HUES64 (cell line): ENCODE results near the gene TMEM171.

Experiments used
- H3K27ac ChIP-seq: 2 replicates; pipeline ENCODE4 v1.7.0; 2013; ENCODE audit warnings: low read depth, low read length, inconsistent platforms
- H3K27me3 ChIP-seq: 2 replicates; pipeline ENCODE4 v1.6.1; 2013; ENCODE audit warnings: mild to moderate bottlenecking, low read length; ENCODE audit not compliant: insufficient read depth
- H3K36me3 ChIP-seq: 2 replicates; pipeline ENCODE4 v1.6.1; 2013; ENCODE audit warnings: mild to moderate bottlenecking, low read length; ENCODE audit not compliant: insufficient read depth
- H3K4me1 ChIP-seq: 2 replicates; pipeline ENCODE4 v1.6.1; 2013; ENCODE audit warnings: mild to moderate bottlenecking, low read length, moderate library complexity; ENCODE audit not compliant: insufficient read depth
- H3K4me3 ChIP-seq: 2 replicates; pipeline ENCODE4 v1.5.1; 2013; ENCODE audit warnings: mild to moderate bottlenecking, low read length, moderate library complexity
- H3K9ac ChIP-seq: 2 replicates; pipeline ENCODE4 v1.6.1; 2013; ENCODE audit warnings: mild to moderate bottlenecking, low read depth, low read length
- H3K9me3 ChIP-seq: 2 replicates; pipeline ENCODE4 v1.6.1; 2013; ENCODE audit warnings: low read depth, low read length; ENCODE audit not compliant: insufficient read depth
- WGBS: fragments of 150-250, 120-280 bp; methylation state at CpG from one replicate; pipeline ENCODE4 v1.1.7; 2013; ENCODE audit warnings: missing lambda C conversion rate; 5-methylcytosine and 5-hydroxymethylcytosine counted together

Gene TMEM171

DNA sequence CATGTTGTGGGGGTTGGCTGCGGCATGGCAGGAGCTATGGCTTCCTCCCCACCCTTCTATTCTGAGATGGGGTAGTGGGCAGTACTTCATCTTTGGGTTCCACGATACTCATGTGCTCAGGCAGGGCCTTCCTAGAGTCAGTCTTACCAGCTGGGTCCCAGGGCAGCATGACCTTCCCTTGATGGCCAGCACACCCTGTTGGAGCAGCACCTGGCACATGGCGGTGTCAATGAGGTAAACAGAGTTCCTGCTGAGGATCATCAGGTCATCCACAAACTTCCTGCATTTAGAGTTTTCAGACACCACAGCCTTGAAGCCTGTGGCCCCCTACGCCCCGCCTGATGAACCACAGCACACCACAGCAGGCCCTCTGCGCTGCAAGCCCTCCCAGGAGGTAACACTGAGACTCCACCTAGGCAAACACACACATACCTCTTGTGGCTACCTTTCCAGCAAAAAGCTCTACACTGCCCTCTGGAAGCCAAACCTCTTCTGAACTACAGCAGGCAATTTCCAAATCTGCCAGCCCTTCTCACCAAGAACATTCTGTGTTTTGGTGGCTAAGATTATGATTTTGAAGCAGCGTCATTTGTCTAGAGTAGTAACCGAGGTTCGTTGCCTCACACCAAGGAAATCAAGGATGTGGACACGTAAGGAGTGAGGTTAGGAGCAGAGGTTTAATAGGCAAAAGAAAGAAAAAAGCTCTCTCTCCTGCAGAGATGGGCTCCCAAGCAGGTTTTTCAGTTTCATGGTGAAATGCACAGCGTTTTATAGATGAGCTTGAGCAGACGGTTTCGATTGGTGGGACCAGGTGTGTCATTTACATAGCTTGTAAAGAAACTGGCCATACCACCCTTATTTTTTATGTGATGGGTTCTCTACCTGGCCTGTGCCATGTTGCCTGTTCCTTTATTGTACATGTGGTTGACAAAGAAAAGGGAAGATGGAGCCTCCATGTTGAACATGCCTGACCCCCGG, 32.3 kb downstream of the TMEM171 start:
- Histone ChIP-seq H3K9ac (no peak overlapping the region), H3K4me1 (0 out of 2 replicates have a peak, but pooled peaks cover 5% of the 10 kb centered on the region), H3K9me3 (no peaks in the 10 kb centered on the region), H3K27ac (no peak overlapping the region), H3K27me3 (no peaks in the 10 kb centered on the region), H3K36me3 (no peaks in the 10 kb centered on the region), H3K4me3 (no peak overlapping the region)
- 69% methylated on average over 14 of the region's 14 CpGs for WGBS

DNA sequence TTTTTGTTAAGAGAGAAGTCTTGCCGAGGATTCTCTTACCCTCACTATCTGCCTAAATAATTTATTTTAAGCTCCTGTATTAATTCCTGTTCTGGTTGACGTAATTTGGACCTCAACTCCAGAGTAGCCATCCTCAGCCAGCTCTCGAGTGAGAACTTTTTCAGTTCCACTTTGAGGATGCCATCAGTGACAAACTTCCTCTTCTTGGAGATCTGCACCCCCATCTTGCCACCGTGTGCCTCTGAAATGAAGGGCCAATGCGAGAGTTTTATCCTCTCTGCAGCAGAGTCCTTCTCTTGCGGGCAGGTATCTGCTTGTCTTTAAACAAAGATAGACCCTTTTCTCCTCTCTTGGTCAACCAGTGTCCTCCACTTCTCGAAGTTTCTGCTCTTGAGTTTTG, 33.1 kb downstream of the TMEM171 start:
- Histone ChIP-seq H3K36me3 (no peaks in the 10 kb centered on the region), H3K27ac (no peak overlapping the region), H3K4me3 (no peak overlapping the region), H3K9me3 (no peaks in the 10 kb centered on the region), H3K27me3 (no peaks in the 10 kb centered on the region), H3K4me1 (0 out of 2 replicates have a peak, but pooled peaks cover 5% of the 10 kb centered on the region), H3K9ac (no peak overlapping the region)
- 79% methylated on average over 7 of the region's 7 CpGs for WGBS

DNA sequence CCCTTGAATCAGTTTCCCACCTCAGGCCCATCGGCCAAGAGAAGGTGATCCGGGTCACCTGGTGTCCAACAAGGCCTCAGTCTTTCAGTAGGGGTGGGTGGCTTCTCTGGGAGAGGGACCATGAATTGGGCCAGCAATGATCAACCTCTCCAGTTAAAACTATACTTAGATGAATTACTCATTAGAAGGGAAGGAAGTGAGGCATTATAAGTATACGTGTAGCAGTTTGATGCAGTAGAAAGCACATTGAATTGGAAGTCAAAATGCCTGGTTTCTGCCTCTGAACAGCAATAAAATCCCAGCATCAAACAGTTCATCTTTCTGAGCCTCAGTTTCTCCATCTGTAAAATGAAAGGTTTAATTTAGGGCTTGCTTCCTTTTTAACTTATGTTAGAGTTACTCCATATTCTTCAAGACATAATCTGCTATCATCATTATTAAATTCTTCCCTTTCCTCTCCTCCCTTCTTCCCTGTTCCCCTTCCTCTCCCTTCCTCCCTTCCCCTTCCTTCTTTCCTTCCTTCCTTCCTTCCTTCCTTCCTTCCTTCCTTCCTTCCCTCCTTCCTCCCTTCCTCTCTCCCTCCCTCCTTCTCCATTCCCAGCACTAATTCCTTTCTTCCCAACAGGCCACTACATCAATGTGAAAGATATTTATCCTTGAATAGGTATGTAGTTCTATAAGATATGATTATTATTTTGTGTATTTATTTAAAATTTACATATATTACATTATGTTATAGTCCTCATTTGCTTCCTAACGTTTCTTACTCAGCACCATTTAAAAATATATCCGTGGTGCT, 34.0 kb downstream of the TMEM171 start:
- WGBS: 75% methylated on average over 5 of the region's 5 CpGs
- Histone ChIP-seq H3K27me3 (no peaks in the 10 kb centered on the region), H3K4me3 (no peak overlapping the region), H3K4me1 (0 out of 2 replicates have a peak, but pooled peaks cover 5% of the 10 kb centered on the region), H3K27ac (no peak overlapping the region), H3K9me3 (no peaks in the 10 kb centered on the region), H3K36me3 (no peaks in the 10 kb centered on the region), H3K9ac (no peak overlapping the region)

DNA sequence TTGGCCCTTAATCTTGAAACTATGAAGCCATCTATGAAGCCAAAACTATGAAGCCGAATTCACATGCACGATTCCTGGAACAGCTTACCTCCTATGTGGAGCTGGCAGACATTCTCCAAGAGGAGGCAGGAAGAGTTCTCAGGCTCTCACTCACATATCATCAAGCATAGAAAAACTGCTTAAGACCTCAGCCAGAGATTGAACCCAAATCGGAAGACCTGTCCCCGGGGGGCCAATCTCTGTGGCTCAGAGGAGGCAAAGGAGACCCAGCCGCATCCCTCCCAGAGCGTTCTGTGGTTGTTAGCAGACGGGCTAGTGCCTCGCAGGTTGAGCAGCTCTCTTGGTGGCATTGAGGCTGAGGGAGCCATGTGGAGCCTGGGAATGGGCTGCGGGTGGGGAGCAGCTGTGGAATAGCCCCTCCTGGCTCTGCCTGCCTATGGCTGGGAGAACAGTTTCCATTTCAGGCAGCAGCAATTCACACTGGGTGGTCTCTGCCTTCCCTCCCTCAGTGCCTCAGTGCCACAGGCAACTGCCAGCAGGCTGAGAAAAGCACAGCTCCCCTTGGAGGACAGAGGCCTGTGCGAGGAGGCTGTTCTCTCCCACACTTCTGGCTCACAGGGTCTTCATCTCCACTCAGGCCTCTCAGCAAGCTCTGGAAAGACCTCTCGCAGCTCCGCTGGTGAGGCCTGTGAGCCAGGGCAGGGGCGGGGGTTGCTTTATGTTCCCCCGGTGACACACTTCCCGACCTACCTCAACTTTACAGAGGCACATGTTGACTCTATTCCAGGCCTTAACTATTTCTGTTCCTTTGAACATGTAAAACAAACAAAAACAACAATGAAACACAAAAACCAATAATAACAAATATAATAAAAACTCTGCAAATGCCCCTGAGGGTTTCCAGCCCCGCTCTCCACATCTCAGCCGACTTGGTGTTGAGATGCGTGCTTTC, 35.2 kb downstream of the TMEM171 start:
- no peaks in the 10 kb centered on the region for H3K9me3 ChIP-seq
- H3K36me3 ChIP-seq: no peaks in the 10 kb centered on the region
- no peak overlapping the region for H3K4me3 ChIP-seq
- no peak overlapping the region for H3K9ac ChIP-seq
- 0 out of 2 replicates have a peak, but pooled peaks cover 5% of the 10 kb centered on the region for H3K4me1 ChIP-seq
- H3K27ac ChIP-seq: no peak overlapping the region
- no peaks in the 10 kb centered on the region for H3K27me3 ChIP-seq
- WGBS: 81% methylated on average over 18 of the region's 18 CpGs

DNA sequence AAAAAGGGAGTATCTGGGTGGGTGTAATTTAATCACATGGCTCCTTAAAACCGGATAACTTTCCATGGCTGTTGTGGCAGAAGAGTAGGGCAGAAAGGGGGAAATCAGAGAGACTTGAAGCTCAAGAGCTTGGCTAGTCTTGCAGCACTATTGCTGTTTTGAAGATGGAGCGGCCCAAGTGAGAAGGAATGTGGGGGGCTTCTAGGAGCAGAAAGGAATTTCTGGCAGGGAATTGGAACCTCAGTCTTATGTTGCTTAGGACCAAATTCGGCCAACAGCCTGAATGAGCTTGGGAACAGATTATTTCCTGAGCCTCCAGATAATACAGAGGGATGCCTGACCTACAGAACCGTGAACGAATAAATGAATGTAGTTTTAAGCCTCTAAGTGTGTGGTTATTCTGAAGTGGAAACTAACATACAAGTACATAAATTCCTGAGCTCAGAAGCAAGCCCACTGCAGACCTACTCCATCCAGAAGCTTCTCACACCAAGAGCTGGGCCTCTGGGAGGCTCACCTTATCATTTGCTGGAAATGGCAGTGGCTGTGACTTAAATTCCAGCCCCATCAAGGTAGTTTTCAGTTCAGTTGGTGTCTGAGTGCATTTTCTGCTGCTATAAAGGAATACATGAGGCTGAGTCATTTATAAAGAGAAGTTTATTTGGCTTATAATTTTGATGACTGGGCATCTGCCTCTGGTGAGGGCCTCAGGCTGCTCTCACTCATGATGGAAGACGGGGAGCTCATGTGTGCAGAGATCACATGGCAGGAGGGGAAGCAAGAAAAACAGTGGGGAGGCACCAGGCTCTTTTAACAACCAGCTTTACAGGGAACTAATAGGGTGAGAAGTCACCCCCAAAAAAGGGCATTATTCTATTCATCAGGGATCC, 37.3 kb downstream of the TMEM171 start:
- Histone ChIP-seq H3K4me3 (no peak overlapping the region), H3K9me3 (no peaks in the 10 kb centered on the region), H3K9ac (no peak overlapping the region), H3K27me3 (no peaks in the 10 kb centered on the region), H3K4me1 (0 out of 2 replicates have a peak, but pooled peaks cover 5% of the 10 kb centered on the region), H3K27ac (no peak overlapping the region), H3K36me3 (no peaks in the 10 kb centered on the region)
- WGBS: 73% methylated on average over 6 of the region's 6 CpGs

DNA sequence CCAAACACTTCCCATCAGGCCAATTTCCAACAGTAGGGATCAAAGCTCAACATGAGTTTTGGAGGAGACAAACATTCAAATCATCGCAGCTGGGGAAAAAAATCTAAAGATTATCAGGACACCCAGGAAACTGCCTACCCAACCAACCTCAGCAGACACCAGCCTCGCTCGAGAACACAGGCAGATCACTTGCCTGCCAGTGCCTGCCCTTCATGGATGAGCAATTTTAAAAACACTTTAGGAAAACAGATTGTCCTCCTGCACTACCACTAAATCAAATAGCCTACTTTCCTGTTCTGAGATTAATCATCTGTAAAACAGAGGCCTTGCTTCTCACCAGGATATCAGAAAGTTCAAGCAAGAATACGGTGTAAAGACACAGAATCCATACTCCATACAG, 37.9 kb downstream of the TMEM171 start:
- Histone ChIP-seq H3K27ac (no peak overlapping the region), H3K27me3 (no peaks in the 10 kb centered on the region), H3K9ac (no peak overlapping the region), H3K36me3 (no peaks in the 10 kb centered on the region), H3K4me3 (no peak overlapping the region), H3K4me1 (0 out of 2 replicates have a peak, but pooled peaks cover 5% of the 10 kb centered on the region), H3K9me3 (no peaks in the 10 kb centered on the region)
- 96% methylated on average over 4 of the region's 4 CpGs for WGBS

DNA sequence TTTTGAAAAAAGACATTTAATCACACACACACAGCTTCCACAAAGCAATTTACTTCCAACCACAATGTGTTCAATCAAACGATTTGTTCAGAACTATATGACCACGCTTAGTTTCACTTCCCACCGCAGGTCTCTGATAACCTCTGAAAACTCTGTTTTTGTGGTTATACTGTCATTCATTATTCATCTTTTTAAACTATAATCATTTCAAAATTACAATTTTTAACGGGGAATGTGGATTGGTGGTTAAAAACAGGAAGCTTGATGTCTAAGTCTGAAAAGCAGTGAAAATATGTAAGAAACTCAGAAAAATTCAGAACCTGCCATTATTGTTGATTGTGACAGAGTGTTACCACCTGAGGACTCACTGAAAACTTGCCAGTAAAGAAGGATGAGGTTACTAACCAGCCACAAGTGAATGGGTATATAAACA, 39.9 kb downstream of the TMEM171 start:
- H3K27me3 ChIP-seq: no peaks in the 10 kb centered on the region
- H3K9ac ChIP-seq: no peak overlapping the region
- WGBS: 93% methylated on average over 4 of the region's 4 CpGs
- no peak overlapping the region for H3K4me3 ChIP-seq
- no peak overlapping the region for H3K27ac ChIP-seq
- H3K9me3 ChIP-seq: no peaks in the 10 kb centered on the region
- H3K4me1 ChIP-seq: 0 out of 2 replicates have a peak, but pooled peaks cover 5% of the 10 kb centered on the region
- H3K36me3 ChIP-seq: no peaks in the 10 kb centered on the region

DNA sequence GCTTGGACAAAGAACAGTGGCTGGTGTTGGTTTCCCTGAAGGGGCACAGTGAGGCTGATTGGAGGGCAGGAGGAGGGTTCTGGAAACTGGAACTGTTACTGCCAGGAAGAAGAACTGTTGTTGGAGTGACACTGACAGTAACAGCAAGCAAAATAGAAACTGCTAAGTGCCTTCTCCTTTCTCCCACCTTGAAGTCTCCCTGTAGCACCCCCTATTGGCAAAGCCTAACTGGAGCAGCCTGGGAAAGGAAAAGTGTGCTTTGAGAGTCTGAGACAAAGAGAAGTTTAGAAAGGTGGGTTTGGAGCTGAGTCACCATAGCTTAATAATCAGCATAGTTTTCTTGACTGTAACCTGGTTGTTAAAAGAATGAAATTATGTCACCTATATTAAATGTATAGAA, 50.1 kb downstream of the TMEM171 start:
- 0 out of 2 replicates have a peak, but pooled peaks cover 6% of the 10 kb centered on the region for H3K4me1 ChIP-seq

DNA sequence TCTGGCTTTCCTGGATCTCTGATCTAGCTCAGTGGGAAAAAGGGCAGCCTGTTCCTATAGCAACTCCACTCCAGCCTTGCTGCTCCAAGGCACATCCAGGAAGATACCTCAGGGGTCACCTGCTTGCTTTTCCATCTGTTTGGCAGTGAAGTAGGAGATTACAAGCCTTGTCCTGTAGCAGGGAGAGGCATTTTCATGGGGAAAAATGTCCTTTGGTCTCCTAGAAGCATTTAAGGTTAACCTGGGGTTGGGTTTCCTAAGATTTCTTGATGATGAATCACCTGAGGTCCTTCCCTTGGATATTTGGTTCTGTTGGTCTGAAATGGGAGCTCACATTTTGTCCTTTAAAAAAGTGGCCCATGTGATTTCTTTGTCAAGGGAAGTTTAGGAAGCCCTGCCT, 51.1 kb downstream of the TMEM171 start:
- no peaks in the 10 kb centered on the region for H3K36me3 ChIP-seq
- 0 out of 2 replicates have a peak, but pooled peaks cover 6% of the 10 kb centered on the region for H3K4me1 ChIP-seq
- no peaks in the 10 kb centered on the region for H3K27me3 ChIP-seq
- H3K4me3 ChIP-seq: no peak overlapping the region
- H3K9me3 ChIP-seq: no peaks in the 10 kb centered on the region
- H3K27ac ChIP-seq: no peak overlapping the region
- H3K9ac ChIP-seq: no peak overlapping the region

More for the DNA sequence above, 50.1 kb downstream of the TMEM171 start:
- Histone ChIP-seq H3K9ac (no peak overlapping the region), H3K4me3 (no peak overlapping the region), H3K9me3 (no peaks in the 10 kb centered on the region), H3K27ac (no peak overlapping the region), H3K27me3 (no peaks in the 10 kb centered on the region), H3K36me3 (no peaks in the 10 kb centered on the region)

DNA sequence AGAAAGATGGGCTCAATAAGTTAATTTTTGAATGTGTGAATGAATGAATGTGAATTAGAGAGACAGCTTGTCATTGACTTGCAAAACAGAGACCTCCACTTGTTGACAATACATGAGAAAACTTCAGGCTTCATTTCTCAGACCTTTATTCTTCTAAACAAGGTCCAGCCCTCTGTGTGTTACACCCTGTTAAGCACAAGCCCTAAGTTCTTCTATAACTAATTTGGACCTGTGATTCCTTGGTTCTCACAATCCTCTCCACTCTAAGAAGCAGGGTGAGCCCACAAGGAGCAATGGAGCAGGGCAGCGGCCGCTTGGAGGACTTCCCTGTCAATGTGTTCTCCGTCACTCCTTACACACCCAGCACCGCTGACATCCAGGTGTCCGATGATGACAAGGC, 52.6 kb downstream of the TMEM171 start, which contains the start of gene TMEM174:
TSS of gene TMEM174 (plus strand) at position 243 of the 400 bp plus-strand sequence. CDS start at position 294, 51 bp downstream.
- WGBS: 96% methylated on average over 5 of the region's 5 CpGs
- no peak within 1 kb of the TSS for H3K4me3 ChIP-seq
- H3K27ac ChIP-seq: no peak within 1 kb of the TSS
- no peaks in the 10 kb centered on the region for H3K27me3 ChIP-seq
- no peaks in the 10 kb centered on the region for H3K36me3 ChIP-seq
- 0 out of 2 replicates have a peak, but pooled peaks cover 6% of the 10 kb centered on the region for H3K4me1 ChIP-seq
- no peak within 1 kb of the TSS for H3K9ac ChIP-seq
- H3K9me3 ChIP-seq: no peaks in the 10 kb centered on the region
